ENCODE data around the gene FOLR1.

The FOLR1 gene

DNA sequence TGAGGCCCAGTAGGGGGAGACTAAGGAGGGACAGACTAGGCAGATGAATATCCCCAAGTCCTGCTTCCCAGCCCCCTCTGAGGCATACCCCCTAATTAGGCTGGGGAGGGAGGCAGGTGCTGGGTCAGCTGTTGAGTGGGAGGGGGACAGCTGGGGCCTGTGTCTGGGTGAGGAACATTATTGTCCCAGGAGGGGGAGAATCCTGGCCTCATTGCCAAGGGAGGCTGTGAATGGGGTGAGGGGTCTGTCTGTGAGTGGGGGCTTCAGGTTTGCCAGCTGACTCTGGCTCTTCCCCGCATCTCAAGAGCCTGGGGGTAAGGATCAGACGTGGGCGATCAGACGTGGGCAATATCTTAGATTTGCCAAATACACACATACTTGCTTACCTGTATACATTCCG lies 34.8 kb downstream of the FOLR1 start:
- TF ChIP-seq, protein P1, sequence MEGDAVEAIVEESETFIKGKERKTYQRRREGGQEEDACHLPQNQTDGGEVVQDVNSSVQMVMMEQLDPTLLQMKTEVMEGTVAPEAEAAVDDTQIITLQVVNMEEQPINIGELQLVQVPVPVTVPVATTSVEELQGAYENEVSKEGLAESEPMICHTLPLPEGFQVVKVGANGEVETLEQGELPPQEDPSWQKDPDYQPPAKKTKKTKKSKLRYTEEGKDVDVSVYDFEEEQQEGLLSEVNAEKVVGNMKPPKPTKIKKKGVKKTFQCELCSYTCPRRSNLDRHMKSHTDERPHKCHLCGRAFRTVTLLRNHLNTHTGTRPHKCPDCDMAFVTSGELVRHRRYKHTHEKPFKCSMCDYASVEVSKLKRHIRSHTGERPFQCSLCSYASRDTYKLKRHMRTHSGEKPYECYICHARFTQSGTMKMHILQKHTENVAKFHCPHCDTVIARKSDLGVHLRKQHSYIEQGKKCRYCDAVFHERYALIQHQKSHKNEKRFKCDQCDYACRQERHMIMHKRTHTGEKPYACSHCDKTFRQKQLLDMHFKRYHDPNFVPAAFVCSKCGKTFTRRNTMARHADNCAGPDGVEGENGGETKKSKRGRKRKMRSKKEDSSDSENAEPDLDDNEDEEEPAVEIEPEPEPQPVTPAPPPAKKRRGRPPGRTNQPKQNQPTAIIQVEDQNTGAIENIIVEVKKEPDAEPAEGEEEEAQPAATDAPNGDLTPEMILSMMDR (IDR thresholded peaks at IDR 0.05; ENCODE audit: low read length, missing control alignments), result no peak
- DNase-seq (ENCODE audit: low read depth), result no peak

DNA sequence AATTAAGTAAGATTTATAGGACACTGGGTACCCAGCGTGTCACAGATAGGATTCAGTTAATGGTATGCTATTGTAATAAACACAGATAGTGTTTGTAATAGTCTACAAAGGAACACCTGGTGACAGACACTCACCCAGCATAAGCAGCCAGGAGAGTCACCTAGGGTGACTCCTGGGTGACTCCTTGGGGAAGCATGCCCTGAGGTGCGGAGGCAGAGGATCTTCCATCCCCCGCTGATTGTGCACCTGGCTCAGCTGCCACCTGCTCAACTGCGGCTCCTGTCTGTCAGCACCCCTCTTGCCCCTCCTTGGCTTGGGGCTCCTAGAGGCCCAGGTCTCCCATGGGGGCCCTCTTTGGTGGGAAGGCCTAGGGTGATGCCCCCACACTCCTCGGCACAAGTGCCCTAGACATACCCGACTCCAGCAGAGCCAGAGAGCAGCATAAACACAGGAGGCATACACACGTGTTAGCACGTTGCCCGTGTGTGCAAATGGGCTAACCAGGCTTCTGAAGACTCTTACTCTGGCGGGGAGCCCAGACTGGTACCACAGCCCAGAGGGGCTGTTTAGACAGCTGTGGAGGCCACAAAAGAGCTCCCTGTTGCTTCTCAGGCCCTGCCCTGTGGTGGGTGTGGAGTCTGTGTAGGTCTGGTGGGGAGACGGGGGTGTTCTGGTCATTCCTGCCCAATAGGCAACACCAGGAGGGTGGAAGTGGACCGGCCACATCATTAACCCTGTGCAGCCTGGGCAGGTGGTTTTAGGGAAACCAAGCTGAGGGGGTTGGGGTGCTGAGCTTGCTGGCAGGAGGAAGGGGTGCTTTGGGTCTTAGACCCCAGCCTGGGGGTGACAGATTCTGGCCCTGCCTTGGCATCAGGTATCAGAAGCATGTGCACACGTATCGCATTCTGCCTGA lies 35.6 kb downstream of the FOLR1 start:
- DNase-seq (ENCODE audit: low read depth), result no peak
- TF ChIP-seq, protein P1 (IDR thresholded peaks at IDR 0.05; ENCODE audit: low read length, missing control alignments), result no peak
- H3K4me3 ChIP-seq (replicated peaks; ENCODE audit: low read depth, low read length), result no peak overlapping the region

More for the DNA sequence above, 34.8 kb downstream of the FOLR1 start:
- no peak overlapping the region for H3K4me3 ChIP-seq (replicated peaks; ENCODE audit: low read depth, low read length)

DNA sequence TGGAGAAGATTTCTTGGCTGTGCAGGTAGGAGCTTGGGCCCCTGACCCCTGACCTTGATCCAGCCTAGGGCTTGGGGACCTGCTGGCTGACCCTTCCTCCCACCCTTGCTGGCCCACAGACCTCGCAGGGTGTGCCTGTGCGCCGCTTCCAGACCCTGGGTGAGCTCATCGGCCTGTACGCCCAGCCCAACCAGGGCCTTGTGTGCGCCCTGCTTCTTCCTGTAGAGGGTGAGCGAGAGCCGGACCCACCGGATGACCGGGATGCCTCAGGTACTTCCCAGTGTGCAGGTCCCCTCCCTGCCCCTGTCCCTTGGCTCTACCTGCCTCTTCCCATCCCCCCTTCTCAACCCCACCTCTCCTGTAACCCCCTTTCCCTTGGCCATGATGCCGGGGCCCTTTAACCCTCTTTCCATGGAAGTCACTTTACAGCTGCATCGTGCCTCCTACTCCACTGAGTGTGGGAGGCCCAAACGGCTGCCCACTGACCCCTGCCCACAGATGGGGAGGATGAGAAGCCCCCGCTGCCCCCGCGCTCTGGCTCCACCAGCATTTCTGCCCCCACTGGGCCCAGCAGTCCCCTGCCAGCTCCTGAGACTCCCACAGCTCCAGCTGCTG lies 36.4 kb downstream of the FOLR1 start:
- DNase-seq (ENCODE audit: low read depth), result no peak
- no peak overlapping the region for H3K4me3 ChIP-seq (replicated peaks; ENCODE audit: low read depth, low read length)
- TF ChIP-seq, protein P1 (IDR thresholded peaks at IDR 0.05; ENCODE audit: low read length, missing control alignments), result peak; percentile 3

- TF ChIP-seq, protein P1 (IDR thresholded peaks at IDR 0.05; ENCODE audit: low read length, missing control alignments), result no peak
- no peak for DNase-seq (ENCODE audit: low read depth)
Observed at GRCh38 chr11:72228844-72229231, 36.9 kb downstream of the FOLR1 start.

GRCh38 chr11:72229336-72229924 lies 37.5 kb downstream of the FOLR1 start:
- TF ChIP-seq, protein P1 (IDR thresholded peaks at IDR 0.05; ENCODE audit: low read length, missing control alignments), result no peak
- no peak for DNase-seq (ENCODE audit: low read depth)
- H3K4me3 ChIP-seq (replicated peaks; ENCODE audit: low read depth, low read length), result no peak overlapping the region

More at GRCh38 chr11:72228844-72229231, 36.9 kb downstream of the FOLR1 start:
- H3K4me3 ChIP-seq (replicated peaks; ENCODE audit: low read depth, low read length), result no peak overlapping the region

- TF ChIP-seq, protein P1 (IDR thresholded peaks at IDR 0.05; ENCODE audit: low read length, missing control alignments), result no peak
- DNase-seq (ENCODE audit: low read depth), result no peak
- no peak overlapping the region for H3K4me3 ChIP-seq (replicated peaks; ENCODE audit: low read depth, low read length)
Observed at GRCh38 chr11:72229925-72230763, 38.2 kb downstream of the FOLR1 start.
